GM10847 (cell line): ENCODE measurements around the gene NPPB.

Experiments used
- POLR2A ChIP-seq: IDR thresholded peaks from 2 replicates; pipeline ENCODE4 v1.6.1; 2011; ENCODE audit not compliant: insufficient read length; ENCODE audit errors: extremely low read depth

NPPB gene

DNA sequence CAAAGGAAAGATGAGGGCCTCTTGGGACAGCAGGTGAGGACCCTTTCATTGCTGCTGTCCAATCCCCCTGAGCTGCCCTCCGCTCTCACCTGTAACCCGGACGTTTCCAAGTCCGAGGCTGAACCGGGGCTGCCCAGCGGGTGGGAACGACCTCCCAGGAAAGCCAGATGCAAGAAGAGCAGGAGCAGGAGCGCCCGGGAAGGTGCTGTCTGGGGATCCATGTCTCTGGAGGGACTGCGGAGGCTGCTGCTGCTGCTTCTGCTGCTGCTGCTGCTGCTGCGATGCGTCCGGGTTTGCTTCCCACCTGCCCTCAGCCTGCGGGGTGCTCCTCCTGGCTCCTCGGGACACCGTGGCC lies at the start of gene NPPB:
Gene NPPB, minus strand, starts transcription at position 333 of the 355 bp plus-strand sequence. Its CDS starts 112 bp downstream, at position 221.
- no peak for TF ChIP-seq POLR2A

DNA sequence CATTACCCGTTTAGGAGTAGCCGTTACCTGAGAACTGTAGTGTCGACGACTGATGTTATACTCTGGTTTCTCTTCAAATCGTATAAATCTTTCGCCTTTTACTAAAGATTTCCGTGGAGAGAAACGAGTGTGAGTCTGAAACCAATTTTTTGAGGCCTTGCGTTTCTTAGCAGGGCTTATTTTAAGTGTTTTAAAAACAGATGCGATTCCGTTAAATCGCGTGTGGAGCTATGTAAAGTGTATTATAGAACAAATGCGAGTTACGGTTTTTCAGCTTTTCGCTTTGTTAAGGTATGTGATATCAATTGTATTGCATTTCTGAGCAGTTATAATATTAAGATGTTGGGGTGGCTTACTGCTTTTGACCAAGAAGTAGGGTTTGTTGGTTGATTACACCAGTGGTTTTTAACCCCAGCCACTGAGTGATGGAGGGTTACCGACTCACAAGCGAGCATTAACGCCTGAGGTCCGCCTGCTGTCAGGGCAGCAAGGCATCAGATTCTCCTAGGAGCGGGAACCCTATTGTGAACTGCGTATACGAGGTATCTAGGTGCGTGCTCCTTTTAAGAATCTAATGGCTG lies 49.4 kb upstream of the NPPB start:
- TF ChIP-seq POLR2A = peak; percentile 98

DNA sequence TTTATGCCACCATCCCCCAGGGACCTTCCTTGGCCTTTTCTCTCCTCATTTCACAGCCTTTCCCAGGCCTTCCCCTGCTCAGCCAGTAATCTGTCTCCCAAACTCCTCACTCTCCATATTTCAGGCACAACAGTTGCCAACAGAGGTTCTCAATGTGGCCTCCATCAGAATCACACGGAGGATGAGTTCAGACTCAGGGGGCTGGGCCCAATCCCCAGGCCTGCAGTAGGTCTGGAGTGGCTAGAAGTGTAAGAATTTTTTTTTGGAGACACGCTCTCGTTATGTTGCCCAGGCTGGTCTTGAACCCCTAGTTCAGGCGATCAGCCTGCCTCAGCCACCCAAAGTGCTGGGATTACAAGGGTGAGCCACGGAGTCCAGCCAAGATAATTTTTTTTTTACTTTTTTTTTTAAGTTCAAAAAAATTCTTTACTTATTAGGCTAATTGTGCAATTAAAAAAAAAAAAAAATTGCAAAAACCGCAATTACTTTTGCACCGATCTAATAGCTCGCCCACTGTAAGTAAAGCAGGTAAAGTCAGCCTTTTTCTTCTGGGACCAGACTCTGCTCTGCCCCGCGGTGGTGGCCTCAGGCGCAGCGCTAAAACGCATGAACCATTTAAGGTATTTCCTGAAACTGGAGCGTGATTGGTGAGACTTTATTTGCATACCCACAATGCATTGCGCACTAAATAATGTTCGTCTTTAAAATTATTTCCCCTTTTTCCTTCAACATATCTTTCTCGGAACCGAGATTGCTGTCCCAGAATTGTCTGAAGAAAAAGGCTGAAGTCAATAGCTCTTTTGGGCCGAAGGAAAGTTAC lies 48.7 kb upstream of the NPPB start:
- TF ChIP-seq POLR2A = no peak

DNA sequence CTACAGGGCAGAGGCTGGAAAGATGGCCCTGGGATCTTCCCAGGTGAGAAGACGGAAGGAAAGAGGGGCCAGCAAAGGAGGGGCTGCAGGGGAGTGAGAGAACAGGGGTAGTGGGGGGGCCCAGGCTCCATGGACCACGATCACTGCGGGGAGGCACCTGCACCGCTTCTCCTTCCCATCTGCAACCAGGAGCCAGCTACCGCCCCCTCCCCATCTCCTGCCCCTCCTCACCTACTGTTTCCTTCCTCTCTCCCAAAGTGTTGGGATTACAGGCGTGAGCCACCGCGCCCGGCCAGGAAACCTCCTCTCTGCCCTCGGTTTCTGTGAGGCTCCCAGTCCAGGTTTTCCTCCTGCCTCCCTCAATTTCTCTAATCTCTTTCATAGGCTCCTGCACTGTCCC lies 48.1 kb upstream of the NPPB start:
- no peak for TF ChIP-seq POLR2A

DNA sequence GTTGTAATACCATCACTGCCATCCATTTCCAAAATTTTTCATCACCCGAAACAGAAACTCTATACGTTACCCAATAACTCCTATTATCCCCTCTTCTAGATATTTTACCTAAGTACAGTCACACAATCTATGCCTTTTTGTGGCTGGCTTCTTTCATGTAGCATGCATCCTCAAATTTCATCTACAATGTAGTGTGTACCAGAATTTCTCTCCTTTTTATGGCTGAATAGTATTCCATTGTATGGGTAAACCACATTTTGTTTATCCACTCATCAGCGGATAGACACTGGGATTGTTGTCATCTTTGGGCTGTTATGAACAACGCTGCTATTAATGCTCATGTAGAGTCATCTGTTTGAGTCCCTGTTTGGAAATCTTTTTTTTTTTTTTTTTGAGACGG lies 46.2 kb upstream of the NPPB start:
- no peak for TF ChIP-seq POLR2A

DNA sequence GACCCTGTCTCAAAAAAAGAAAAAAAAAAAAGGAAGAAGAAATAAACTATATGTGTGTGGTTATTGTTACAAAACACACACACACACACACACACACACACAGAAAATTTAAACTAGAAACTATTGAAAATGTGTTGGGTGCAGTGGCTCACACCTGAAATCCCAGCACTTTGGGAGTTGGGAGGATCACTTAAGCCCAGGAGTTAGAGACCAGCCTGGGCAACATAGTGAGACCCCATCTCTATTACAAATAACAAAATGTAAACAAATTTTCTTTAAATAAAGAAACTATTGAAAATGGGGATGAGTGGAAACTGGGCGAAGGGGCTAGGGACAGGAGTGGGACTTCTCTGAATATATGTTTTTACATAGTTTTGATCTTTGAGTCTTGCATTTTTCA lies 44.5 kb upstream of the NPPB start:
- no peak for TF ChIP-seq POLR2A

DNA sequence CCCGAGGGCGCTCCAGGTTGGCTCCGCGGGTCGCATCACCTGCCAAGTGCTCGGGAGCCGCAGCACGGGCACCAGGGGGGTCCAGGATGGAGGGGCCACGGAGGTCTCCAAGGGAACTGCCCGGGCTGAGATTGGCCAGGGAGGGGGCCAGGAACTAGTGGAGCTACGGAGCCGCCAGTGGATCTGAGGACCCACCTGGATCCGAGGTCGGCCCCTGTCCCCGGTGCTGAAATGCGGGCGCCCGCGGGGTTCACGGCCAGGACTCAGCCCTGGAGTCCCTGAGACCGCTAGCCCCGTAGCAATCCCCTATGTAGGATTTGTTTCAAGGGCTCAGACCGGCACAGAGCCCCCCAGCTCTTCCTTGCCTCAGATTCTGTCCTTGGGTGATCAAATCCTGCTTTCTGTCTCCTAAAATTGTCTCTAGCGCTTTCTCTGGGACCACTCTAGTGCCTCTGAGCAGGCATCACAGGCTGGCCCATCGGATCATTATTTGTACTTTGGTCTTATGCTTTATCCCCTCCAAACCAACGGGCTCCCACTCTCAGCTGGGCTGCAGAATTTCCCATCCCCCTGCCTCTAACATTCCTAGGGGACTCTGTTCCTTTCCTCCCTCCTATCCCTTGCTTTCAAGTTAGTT lies 40.2 kb upstream of the NPPB start:
- TF ChIP-seq POLR2A = no peak

DNA sequence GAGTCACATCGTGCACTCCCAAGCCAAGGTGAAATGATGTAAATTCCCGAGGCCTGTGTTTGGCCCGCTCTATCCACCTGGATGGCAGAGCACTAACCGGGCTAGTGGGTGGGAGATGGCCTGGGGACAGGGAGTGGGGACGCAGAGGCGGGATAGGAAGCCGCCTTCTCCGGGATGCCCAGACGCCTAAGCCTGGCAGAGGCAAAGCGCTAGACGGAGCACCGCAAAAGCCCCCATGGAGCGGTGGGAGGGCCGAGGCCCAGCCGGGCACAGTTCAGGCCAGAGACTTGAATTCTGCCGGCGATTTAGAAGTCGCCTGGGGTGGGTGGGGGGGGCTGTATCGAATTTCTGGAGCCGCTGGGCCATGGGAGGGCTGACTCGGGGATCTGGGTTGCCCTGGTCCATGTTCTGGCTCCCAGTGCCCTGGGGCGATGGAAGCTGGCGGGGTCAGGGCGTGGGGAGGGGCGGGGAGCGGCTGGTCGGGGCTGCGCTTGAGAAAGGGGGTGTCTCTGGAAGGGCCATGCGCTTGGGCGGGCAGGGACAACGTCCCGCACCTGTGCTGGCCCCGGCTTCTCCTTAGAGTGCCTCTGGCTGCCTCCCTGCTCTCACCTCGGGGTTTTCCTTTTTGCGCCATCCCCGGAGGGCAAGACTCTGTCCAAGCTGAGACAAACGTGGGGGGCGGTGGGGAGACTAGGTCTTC lies 39.5 kb upstream of the NPPB start:
- TF ChIP-seq POLR2A = no peak

DNA sequence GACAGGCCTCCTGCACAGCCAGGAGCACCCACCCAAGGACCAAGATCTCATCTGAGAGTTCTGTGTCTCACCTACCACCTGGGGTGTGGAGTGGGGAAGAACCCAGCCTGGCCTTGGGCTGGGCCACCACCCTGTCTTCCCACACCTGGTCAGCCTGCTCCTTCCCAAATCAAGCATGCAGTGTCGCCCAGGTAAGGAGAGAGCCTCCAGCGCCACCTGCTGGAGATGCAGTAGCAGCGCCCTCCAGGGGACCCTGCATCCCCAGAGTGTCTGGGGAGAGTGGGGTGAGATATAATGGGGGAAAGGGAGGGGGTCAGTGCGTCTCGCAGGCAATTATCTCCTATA lies 35.1 kb upstream of the NPPB start:
- TF ChIP-seq POLR2A = no peak

DNA sequence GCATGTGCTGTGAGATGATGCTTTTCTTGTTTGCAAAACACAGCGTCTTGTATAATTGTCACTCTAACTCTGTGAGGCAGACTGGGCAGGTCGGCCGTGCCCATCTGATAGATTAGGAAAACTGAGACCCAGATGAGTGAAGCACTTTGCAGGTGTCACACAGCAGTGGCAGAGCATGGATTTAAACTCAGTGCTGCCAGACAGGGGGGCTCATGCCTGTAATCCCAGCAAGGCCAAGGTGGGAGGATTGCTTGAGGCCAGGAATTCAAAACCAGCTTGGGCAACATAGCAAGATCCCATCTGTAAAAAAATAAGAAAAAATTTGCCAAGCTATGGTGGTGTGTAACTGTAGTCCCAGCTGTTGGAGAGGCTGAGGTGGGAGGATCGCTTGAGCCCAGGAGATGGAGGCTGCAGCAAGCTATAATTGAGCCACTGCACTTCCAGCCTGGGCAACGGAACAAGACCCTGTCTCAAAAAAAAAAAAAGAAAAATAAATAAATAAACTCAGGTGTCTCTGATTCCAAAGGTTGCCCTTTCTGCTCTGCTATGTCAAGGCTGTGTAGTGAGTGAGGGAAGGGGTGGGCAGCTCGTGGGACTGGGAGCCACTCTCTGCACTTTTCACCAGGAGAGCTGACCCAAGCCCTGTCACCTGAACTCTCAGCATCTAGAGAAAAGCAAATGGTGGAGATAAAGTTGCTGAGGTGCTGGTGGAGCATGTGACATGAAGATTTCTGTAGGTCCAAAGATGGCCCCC lies 32.9 kb upstream of the NPPB start:
- no peak for TF ChIP-seq POLR2A

DNA sequence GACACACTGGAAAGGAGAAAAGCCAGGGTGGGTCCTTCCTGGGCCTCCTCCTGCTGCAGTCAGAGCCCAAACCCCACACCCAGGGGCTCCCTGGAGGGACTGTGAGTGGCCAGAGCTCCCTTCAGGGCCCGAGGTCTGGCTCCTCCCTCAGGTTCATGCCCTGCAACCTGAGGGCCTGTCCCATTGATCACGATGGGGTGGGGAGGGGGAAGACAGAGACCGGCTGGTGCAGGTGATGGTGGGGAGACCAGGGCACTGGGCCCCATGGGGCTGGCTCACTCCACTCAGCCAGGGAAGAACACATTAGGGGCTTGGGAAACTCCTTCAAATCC lies 30.1 kb upstream of the NPPB start:
- TF ChIP-seq POLR2A = no peak

DNA sequence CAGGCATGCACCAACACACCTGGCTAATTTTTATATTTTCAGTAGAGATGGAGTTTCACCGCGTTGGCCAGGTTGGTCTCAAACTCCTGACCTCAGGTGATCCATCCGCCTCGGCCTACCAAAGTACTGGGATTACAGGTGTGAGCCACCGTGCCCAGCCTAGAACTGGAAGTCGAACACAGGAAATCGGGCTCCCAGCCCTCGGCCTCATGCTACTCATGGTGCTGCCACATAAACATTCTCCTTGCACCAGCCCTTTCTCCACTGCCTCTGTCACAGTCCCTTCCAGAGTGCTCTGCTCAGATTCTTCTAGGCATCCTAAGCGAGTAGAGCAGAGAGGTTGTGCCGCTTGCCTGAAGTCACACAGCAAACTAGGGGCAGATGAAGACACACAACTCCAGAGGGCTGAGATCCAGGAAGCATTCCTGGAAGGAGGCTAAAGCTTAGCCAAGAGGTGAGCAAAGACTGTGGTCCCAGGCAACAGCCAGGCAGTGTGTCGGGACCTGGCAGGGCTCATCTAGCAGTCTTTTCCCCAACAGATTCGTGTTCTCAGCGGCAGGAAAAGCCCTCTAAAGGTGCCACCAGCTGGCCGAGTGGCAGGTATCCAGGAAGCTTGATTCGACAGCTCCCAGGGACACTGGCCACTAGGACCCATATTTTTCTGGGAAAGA lies 29.6 kb upstream of the NPPB start:
- TF ChIP-seq POLR2A = no peak

DNA sequence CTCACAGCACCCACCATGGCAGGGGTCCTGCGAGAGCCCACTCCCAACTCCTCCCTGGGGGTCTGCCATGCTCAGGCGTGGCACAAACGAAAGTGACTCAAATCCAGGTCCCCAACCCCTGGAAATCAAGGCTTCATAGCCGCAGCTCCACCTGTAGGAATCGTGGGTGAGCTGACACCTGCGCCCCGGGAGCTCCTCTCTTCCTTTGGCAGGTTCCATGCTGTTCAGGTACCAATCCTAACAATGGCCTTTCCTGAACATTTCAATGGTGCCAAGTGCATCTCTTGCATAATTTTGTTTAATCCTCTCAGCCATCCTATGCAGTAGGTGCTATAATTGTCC lies 28.9 kb upstream of the NPPB start:
- TF ChIP-seq POLR2A = no peak

DNA sequence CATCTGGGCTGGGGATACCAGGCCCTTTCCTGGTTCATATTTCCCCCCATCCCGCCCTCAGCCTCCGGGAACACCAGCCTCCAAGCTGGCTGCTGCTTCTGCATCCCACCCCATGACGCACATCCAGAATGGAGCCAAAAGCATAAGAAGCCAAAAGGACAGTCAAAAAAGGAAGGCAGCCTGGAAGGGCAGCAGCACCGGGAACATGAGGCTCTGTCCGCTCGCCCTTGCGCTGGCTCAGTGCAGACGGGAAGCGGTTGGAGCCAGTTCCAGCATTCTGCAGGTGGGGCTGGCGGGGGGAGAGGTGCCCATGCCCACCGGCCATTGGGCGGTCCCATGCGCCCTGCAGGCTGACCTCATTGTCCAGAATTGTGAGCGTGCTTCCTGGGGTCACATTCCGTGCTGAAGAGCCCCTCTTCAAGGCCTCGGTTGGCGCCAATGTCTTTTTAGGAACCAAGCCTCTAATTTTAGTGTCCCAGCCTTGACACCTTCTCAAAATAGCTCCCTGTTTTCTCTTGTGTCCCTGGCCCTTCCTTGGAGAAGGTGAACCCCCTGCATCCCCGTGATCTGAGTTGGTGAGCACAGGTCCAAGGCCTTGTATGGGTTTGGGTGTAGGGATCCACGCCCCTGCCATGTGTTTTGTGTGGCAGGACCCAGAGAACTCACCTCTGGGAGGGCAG lies 28.4 kb upstream of the NPPB start:
- TF ChIP-seq POLR2A = no peak
